Trophoblast cell (in vitro differentiated cells and primary cell): Measurements from ENCODE around the gene GSK3B.
A peak's percentile ranks its signal among the peaks of the same experiment; 100 is the strongest.

ENCODE experiments used
- DNase-seq, 2 donors: peaks; one replicate each; pipeline ENCODE4 v3.0.0-alpha.2; 2016
- H2AFZ ChIP-seq: 2 replicates; pipeline ENCODE4 v1.6.1; 2013; ENCODE audit warnings: low read length, moderate library complexity, mild to moderate bottlenecking; ENCODE audit not compliant: insufficient read depth, poor library complexity
- H2AK5ac ChIP-seq: 2 replicates; pipeline ENCODE4 v1.6.1; 2013; ENCODE audit warnings: mild to moderate bottlenecking, low read length
- H2BK120ac ChIP-seq: 2 replicates; pipeline ENCODE4 v1.6.1; 2013; ENCODE audit warnings: low read length, mild to moderate bottlenecking, moderate library complexity; ENCODE audit not compliant: insufficient read depth, poor library complexity
- H2BK12ac ChIP-seq: 2 replicates; pipeline ENCODE4 v1.6.1; 2013; ENCODE audit warnings: mild to moderate bottlenecking, low read length, moderate library complexity
- H2BK5ac ChIP-seq: 2 replicates; pipeline ENCODE4 v1.6.1; 2013; ENCODE audit warnings: low read length, low read depth, moderate library complexity, mild to moderate bottlenecking; ENCODE audit not compliant: poor library complexity
- H3K14ac ChIP-seq: 2 replicates; pipeline ENCODE4 v1.6.1; 2013; ENCODE audit warnings: mild to moderate bottlenecking, low read length
- H3K18ac ChIP-seq: 2 replicates; pipeline ENCODE4 v1.6.1; 2013; ENCODE audit warnings: mild to moderate bottlenecking, low read length
- H3K23ac ChIP-seq: 2 replicates; pipeline ENCODE4 v1.6.1; 2013; ENCODE audit warnings: low read length
- H3K27ac ChIP-seq: 2 replicates; pipeline ENCODE4 v1.5.1; 2013; ENCODE audit warnings: low read depth, mild to moderate bottlenecking, inconsistent platforms, low read length, moderate library complexity
- H3K27me3 ChIP-seq: 2 replicates; pipeline ENCODE4 v1.6.1; 2013; ENCODE audit warnings: inconsistent platforms, mild to moderate bottlenecking, low read length, moderate library complexity; ENCODE audit not compliant: insufficient read depth
- H3K36me3 ChIP-seq, 2 experiments: 1 replicate in 1 of 2; 2 replicates in 1 of 2; pipeline ENCODE4 v1.6.1; 2013; ENCODE audit warnings: low read length in 2 of 2, mild to moderate bottlenecking in 2 of 2, moderate library complexity in 1 of 2; ENCODE audit not compliant: insufficient read depth in 2 of 2, control insufficient read depth in 1 of 2
- H3K4ac ChIP-seq: 2 replicates; pipeline ENCODE4 v1.6.1; 2013; ENCODE audit warnings: low read depth, mild to moderate bottlenecking, low read length, moderate library complexity
- H3K4me1 ChIP-seq, 2 experiments: 1 replicate in 1 of 2; 2 replicates in 1 of 2; pipeline ENCODE4 v1.6.1; 2013; ENCODE audit warnings: low read length in 2 of 2, mild to moderate bottlenecking in 2 of 2, moderate library complexity in 1 of 2; ENCODE audit not compliant: insufficient read depth in 2 of 2, control insufficient read depth in 1 of 2
- H3K4me2 ChIP-seq: 2 replicates; pipeline ENCODE4 v1.6.1; 2013; ENCODE audit warnings: inconsistent platforms, mild to moderate bottlenecking, low read length, moderate library complexity
- H3K4me3 ChIP-seq: 2 replicates; pipeline ENCODE4 v1.5.1; 2013; ENCODE audit warnings: mild to moderate bottlenecking, low read depth, low read length, inconsistent platforms
- H3K79me1 ChIP-seq: one replicate; pipeline ENCODE4 v1.6.1; 2013; ENCODE audit warnings: low read length
- H3K79me2 ChIP-seq: 2 replicates; pipeline ENCODE4 v1.6.1; 2013; ENCODE audit warnings: low read length, mild to moderate bottlenecking; ENCODE audit not compliant: control insufficient read depth, insufficient read depth, poor library complexity
- H3K9ac ChIP-seq: 2 replicates; pipeline ENCODE4 v1.6.1; 2013; ENCODE audit warnings: mild to moderate bottlenecking, low read length
- H3K9me3 ChIP-seq: 2 replicates; pipeline ENCODE4 v1.6.1; 2013; ENCODE audit warnings: low read depth, mild to moderate bottlenecking, control low read depth, inconsistent platforms, low read length; ENCODE audit not compliant: insufficient read depth
- H4K12ac ChIP-seq: 2 replicates; pipeline ENCODE4 v1.6.1; 2013; ENCODE audit warnings: low read depth, mild to moderate bottlenecking, low read length, moderate library complexity
- H4K8ac ChIP-seq: 2 replicates; pipeline ENCODE4 v1.6.1; 2013; ENCODE audit warnings: low read depth, mild to moderate bottlenecking, low read length, moderate library complexity
- H4K91ac ChIP-seq: one replicate; pipeline ENCODE4 v1.6.1; 2013; ENCODE audit warnings: low read depth, mild to moderate bottlenecking, low read length, moderate library complexity
- WGBS: extraction: QIAGEN DNeasy Blood & Tissue Kit; methylation state at CpG from one replicate; pipeline ENCODE4 v1.1.7; 2013; ENCODE audit warnings: missing lambda C conversion rate; ENCODE audit not compliant: insufficient read length, insufficient coverage; ENCODE audit errors: extremely low coverage; 5-methylcytosine and 5-hydroxymethylcytosine counted together

The GSK3B gene

DNA sequence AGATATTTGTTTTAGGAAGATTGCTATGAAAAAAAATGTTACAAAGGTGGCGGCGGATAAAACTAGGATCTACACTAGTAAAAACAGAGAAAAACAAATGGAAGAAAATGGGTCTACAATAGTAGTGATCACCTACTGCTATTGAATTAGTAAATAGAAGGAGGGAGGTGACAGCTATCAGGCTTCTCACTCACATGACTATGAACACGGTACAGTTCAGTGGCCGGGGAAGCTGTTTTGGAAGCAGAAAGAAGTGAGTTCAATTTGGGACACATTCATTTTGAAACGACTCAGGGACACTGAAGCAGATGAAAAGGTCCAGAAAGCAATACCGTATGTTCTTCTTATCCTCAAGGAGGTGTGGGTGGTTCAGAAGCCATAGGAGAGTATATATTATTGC, 138.3 kb downstream of the GSK3B start:
- H2AFZ ChIP-seq = no peak overlapping the region
- H4K12ac ChIP-seq = no peak overlapping the region
- DNase-seq = no peak

DNA sequence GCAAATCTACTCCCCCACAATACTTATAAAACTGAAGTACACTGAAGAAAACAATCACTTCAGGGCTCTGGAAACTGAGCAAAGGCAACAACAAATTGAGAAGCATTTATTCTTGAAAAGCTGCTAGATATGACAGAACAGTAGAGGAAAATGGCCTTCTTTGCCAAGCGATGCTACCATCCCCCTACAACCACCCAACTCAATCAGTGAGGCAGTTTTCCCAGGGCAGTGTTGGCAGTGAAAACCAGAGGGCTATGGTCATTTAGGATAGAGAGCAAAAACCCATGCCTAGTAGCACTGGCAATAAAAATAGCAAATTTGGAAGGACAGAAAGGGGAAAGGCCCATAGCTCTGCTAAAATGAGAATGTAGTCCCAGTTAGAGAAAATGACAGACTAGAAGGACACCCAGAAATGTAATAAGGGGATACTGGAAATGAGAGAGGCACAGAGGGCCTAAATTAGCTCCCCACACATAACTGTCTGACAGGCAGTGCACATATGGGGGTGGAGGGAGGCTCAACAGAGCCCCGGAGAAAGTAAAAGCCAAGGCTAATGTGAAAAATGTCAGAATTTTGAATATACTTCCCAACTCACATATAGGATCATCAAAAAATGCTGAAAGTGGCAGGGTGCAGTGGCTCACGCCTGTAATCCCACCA, 143.5 kb downstream of the GSK3B start:
- Histone ChIP-seq H3K79me2 (no peaks in the 10 kb centered on the region), H4K8ac (no peak overlapping the region), H2BK5ac (no peak overlapping the region), H3K27ac (no peak overlapping the region), H3K4ac (peak overlapping the region; percentile 30), H3K23ac (no peak overlapping the region), H3K9ac (no peak overlapping the region), H3K4me1 (no peaks in the 10 kb centered on the region), H2BK120ac (no peak overlapping the region), H3K27me3 (no peaks in the 10 kb centered on the region), H3K14ac (no peak overlapping the region), H3K36me3 (peaks cover 0 to 2% of the 10 kb centered on the region in 2 experiments), H3K79me1 (no peaks in the 10 kb centered on the region), H3K4me2 (no peak overlapping the region), H2AK5ac (no peak overlapping the region), H4K91ac (no peak overlapping the region), H3K18ac (no peak overlapping the region), H4K12ac (no peak overlapping the region), H3K9me3 (no peaks in the 10 kb centered on the region), H2BK12ac (no peak overlapping the region), H3K4me3 (no peak overlapping the region), H2AFZ (no peak overlapping the region)
- no peak for DNase-seq
- no CpG with 5 or more reads among the region's 3 CpGs for WGBS

More for the DNA sequence above, 138.3 kb downstream of the GSK3B start:
- Histone ChIP-seq H3K4me1 (no peaks in the 10 kb centered on the region), H3K14ac (no peak overlapping the region), H3K4me3 (no peak overlapping the region), H3K27me3 (no peaks in the 10 kb centered on the region), H3K9ac (no peak overlapping the region), H2BK5ac (no peak overlapping the region), H3K4me2 (no peak overlapping the region), H4K91ac (no peak overlapping the region), H2BK12ac (no peak overlapping the region), H3K23ac (no peak overlapping the region), H3K4ac (no peak overlapping the region), H2BK120ac (no peak overlapping the region), H4K8ac (no peak overlapping the region), H2AK5ac (no peak overlapping the region), H3K27ac (no peak overlapping the region), H3K36me3 (no peaks in the 10 kb centered on the region), H3K18ac (no peak overlapping the region), H3K9me3 (no peaks in the 10 kb centered on the region), H3K79me1 (no peaks in the 10 kb centered on the region), H3K79me2 (no peaks in the 10 kb centered on the region)
- WGBS = no CpG with 5 or more reads among the region's 6 CpGs

DNA sequence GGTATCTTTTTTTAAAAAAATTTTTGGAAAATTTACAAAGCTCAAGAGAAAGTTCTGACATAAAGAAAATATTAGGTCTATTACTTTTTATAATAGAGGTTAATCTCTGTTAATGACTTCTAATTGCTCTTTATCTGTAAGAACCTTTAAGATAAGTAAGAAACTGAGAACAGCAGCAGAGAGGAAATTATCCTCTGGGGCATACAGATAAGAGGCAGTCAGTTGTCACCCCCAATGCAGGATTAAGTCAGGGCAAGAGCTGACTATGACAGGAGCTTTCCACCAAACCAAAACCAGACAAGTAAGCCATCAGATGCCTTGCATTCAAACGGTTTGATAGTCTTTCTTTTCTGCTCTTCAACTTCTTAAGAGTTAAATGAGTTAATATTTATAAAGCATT, 149.0 kb downstream of the GSK3B start:
- H4K12ac ChIP-seq = no peak overlapping the region
- H3K27me3 ChIP-seq = no peaks in the 10 kb centered on the region
- H3K4me2 ChIP-seq = no peak overlapping the region
- no peak overlapping the region for H2AFZ ChIP-seq
- H3K18ac ChIP-seq = no peak overlapping the region
- H2AK5ac ChIP-seq = no peak overlapping the region
- H4K8ac ChIP-seq = no peak overlapping the region
- no peak overlapping the region for H2BK120ac ChIP-seq
- no peak overlapping the region for H3K27ac ChIP-seq
- no peak overlapping the region for H3K9ac ChIP-seq
- no peaks in the 10 kb centered on the region for H3K36me3 ChIP-seq
- no peaks in the 10 kb centered on the region for H3K79me2 ChIP-seq
- H4K91ac ChIP-seq = no peak overlapping the region
- H3K4me1 ChIP-seq = peaks cover 0 to 2% of the 10 kb centered on the region in 2 experiments
- no peaks in the 10 kb centered on the region for H3K9me3 ChIP-seq
- H3K4me3 ChIP-seq = no peak overlapping the region
- H3K4ac ChIP-seq = no peak overlapping the region
- H3K23ac ChIP-seq = no peak overlapping the region
- no peak overlapping the region for H3K14ac ChIP-seq
- no peak for DNase-seq
- no peak overlapping the region for H2BK12ac ChIP-seq
- WGBS = no CpG with 5 or more reads among the region's 1 CpG
- no peaks in the 10 kb centered on the region for H3K79me1 ChIP-seq
- H2BK5ac ChIP-seq = no peak overlapping the region

DNA sequence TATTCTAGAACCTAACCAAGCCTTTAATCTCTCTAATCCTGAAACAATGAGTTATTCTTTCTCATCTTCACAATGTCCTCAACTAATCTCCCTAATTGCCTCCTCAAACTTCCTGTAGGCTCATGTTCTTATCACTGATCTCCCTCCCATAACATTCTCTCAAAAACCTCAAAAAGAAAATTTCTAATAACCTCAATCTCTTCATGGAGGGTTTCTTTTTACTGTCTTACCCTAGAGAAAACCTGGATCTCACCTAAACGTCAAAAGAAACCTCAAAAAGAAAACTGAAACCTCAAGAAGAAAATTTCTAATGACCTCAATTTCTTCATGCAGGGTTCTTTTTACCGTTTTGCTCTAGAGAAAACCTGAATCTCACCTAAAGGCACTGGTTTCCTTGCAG, 150.2 kb downstream of the GSK3B start:
- Histone ChIP-seq H2AFZ (no peak overlapping the region), H3K27ac (no peak overlapping the region), H3K4me3 (no peak overlapping the region), H3K4me1 (peaks cover 0 to 2% of the 10 kb centered on the region in 2 experiments), H4K91ac (no peak overlapping the region), H3K14ac (no peak overlapping the region), H3K27me3 (no peaks in the 10 kb centered on the region), H4K12ac (no peak overlapping the region), H2BK120ac (no peak overlapping the region), H2AK5ac (no peak overlapping the region), H3K36me3 (no peaks in the 10 kb centered on the region), H2BK12ac (no peak overlapping the region), H3K4ac (no peak overlapping the region), H3K79me1 (no peaks in the 10 kb centered on the region), H3K4me2 (no peak overlapping the region), H4K8ac (no peak overlapping the region), H2BK5ac (no peak overlapping the region), H3K79me2 (no peaks in the 10 kb centered on the region), H3K9ac (no peak overlapping the region), H3K18ac (no peak overlapping the region), H3K9me3 (no peaks in the 10 kb centered on the region), H3K23ac (no peak overlapping the region)
- no peak for DNase-seq
- WGBS = no CpG with 5 or more reads among the region's 2 CpGs
